ENCODE results near the gene LGALS4. TPM values are rescaled to one million over a fixed set of nuclear protein-coding genes. Genes with fewer than 3 reads are reported as not detected.
"Not testable (repeated sequence)": the region's sequence is repeated elsewhere in the genome, so short reads cannot be mapped to it uniquely, and the experiment has no call there.

Gene LGALS4
- total RNA-seq, 5 donors from 2014 or later (not counting 1 experiment from before 2014, with no cell fraction given), result 3.8 to 8.8 (median 6.6) TPM

GRCh38 chr19:38795549-38795948 lies 17.2 kb downstream of the LGALS4 start:
- Histone ChIP-seq H3K4me1 (ENCODE audit: control insufficient read depth in 1 of 2, extremely low read depth in 1 of 2, insufficient read depth in 2 of 2, low read length in 2 of 2) (peaks cover 2 to 13% of the 10 kb centered on the region in 2 experiments), H3K36me3 (ENCODE audit: control insufficient read depth in 2 of 2, extremely low read depth in 1 of 2, insufficient read depth in 1 of 2, low read length in 1 of 2) (no peaks in the 10 kb centered on the region), H3K4me3 (ENCODE audit: control insufficient read depth in 1 of 2, extremely low read depth in 1 of 2, low read length in 1 of 2) (no peak overlapping the region), H3K27me3 (replicated peaks in 1 of 2; ENCODE audit: control insufficient read depth in 2 of 2, extremely low read depth in 1 of 2, insufficient read depth in 2 of 2, low read length in 1 of 2) (peaks cover 0 to 7% of the 10 kb centered on the region in 2 experiments), H3K27ac (ENCODE audit: low read length) (no peak overlapping the region), H3K9me3 (no peaks in the 10 kb centered on the region)
- no peak for DNase-seq
- 100% methylated on average over 3 of the region's 4 CpGs for WGBS (ENCODE audit: insufficient coverage)
- Mint-ChIP-seq H3K9me3 (no peaks in the 10 kb centered on the region), H3K4me3 (no peak overlapping the region), H3K36me3 (no peaks in the 10 kb centered on the region), H3K27ac (no peak overlapping the region), H3K4me1 (peaks cover 0 to 4% (median 4%) of the 10 kb centered on the region in 3 donors), H3K27me3 (no peaks in the 10 kb centered on the region)
- CTCF ChIA-PET, result no interaction called here
- no peak for ATAC-seq (replicated peaks in 1 of 4)
- POLR2A ChIA-PET, result no interaction called here

- POLR2A ChIA-PET, result interaction anchor here in 1 of 2 donors (0.6 kb wide), 1 partner anchor 77 kb away, joined by 4 read pairs; no protein-coding TSS in a partner anchor
- H3K27me3 Mint-ChIP-seq, result no peaks in the 10 kb centered on the region
- Histone ChIP-seq H3K9me3 (no peaks in the 10 kb centered on the region), H3K4me3 (ENCODE audit: control insufficient read depth in 1 of 2, extremely low read depth in 1 of 2, low read length in 1 of 2) (no peak overlapping the region), H3K36me3 (ENCODE audit: control insufficient read depth in 2 of 2, extremely low read depth in 1 of 2, insufficient read depth in 1 of 2, low read length in 1 of 2) (no peaks in the 10 kb centered on the region), H3K4me1 (ENCODE audit: control insufficient read depth in 1 of 2, extremely low read depth in 1 of 2, insufficient read depth in 2 of 2, low read length in 2 of 2) (peaks cover 2 to 13% of the 10 kb centered on the region in 2 experiments), H3K27ac (ENCODE audit: low read length) (no peak overlapping the region), H3K27me3 (replicated peaks in 1 of 2; ENCODE audit: control insufficient read depth in 2 of 2, extremely low read depth in 1 of 2, insufficient read depth in 2 of 2, low read length in 1 of 2) (peaks cover 0 to 7% of the 10 kb centered on the region in 2 experiments)
- no CpG with 5 or more reads among the region's 5 CpGs for WGBS (ENCODE audit: insufficient coverage)
- no peaks in the 10 kb centered on the region for H3K9me3 Mint-ChIP-seq
- DNase-seq (no peak), ATAC-seq (replicated peaks in 1 of 4) (no peak)
- peaks cover 0 to 4% (median 4%) of the 10 kb centered on the region in 3 donors for H3K4me1 Mint-ChIP-seq
- no peaks in the 10 kb centered on the region for H3K36me3 Mint-ChIP-seq
- no peak overlapping the region for H3K27ac Mint-ChIP-seq
- peak overlapping the region in 2 of 3 donors; percentile 7 to 65 for H3K4me3 Mint-ChIP-seq
- CTCF ChIA-PET, result no interaction called here
Measured at GRCh38 chr19:38793671-38794070, 19.1 kb downstream of the LGALS4 start.

- Histone ChIP-seq H3K9me3 (no peaks in the 10 kb centered on the region), H3K4me3 (ENCODE audit: control insufficient read depth in 1 of 2, extremely low read depth in 1 of 2, low read length in 1 of 2) (no peak overlapping the region), H3K36me3 (ENCODE audit: control insufficient read depth in 2 of 2, extremely low read depth in 1 of 2, insufficient read depth in 1 of 2, low read length in 1 of 2) (no peaks in the 10 kb centered on the region), H3K27ac (ENCODE audit: low read length) (no peak overlapping the region), H3K27me3 (replicated peaks in 1 of 2; ENCODE audit: control insufficient read depth in 2 of 2, extremely low read depth in 1 of 2, insufficient read depth in 2 of 2, low read length in 1 of 2) (peaks cover 0 to 7% of the 10 kb centered on the region in 2 experiments), H3K4me1 (ENCODE audit: control insufficient read depth in 1 of 2, extremely low read depth in 1 of 2, insufficient read depth in 2 of 2, low read length in 2 of 2) (peaks cover 2 to 13% of the 10 kb centered on the region in 2 experiments)
- peaks cover 0 to 4% (median 4%) of the 10 kb centered on the region in 3 donors for H3K4me1 Mint-ChIP-seq
- peak overlapping the region; percentile 42 to 65 (median 52) for H3K4me3 Mint-ChIP-seq
- no peaks in the 10 kb centered on the region for H3K27me3 Mint-ChIP-seq
- ATAC-seq (replicated peaks in 1 of 4) (no peak), DNase-seq (no peak)
- POLR2A ChIA-PET, result interaction anchor here in 1 of 2 donors (0.8 kb wide), 1 partner anchor 37 kb away, joined by 3 read pairs; no protein-coding TSS in a partner anchor
- WGBS (ENCODE audit: insufficient coverage), result 100% methylated on average over 3 of the region's 8 CpGs
- H3K36me3 Mint-ChIP-seq, result no peaks in the 10 kb centered on the region
- no peak overlapping the region for H3K27ac Mint-ChIP-seq
- CTCF ChIA-PET, result no interaction called here
- no peaks in the 10 kb centered on the region for H3K9me3 Mint-ChIP-seq
Measured at GRCh38 chr19:38793177-38793576, 19.6 kb downstream of the LGALS4 start.

- Histone ChIP-seq H3K36me3 (ENCODE audit: control insufficient read depth in 2 of 2, extremely low read depth in 1 of 2, insufficient read depth in 1 of 2, low read length in 1 of 2) (no peaks in the 10 kb centered on the region), H3K27ac (ENCODE audit: low read length) (no peak overlapping the region), H3K4me3 (ENCODE audit: control insufficient read depth in 1 of 2, extremely low read depth in 1 of 2, low read length in 1 of 2) (peak overlapping the region in 1 of 2 donors; percentile 30), H3K27me3 (replicated peaks in 1 of 2; ENCODE audit: control insufficient read depth in 2 of 2, extremely low read depth in 1 of 2, insufficient read depth in 2 of 2, low read length in 1 of 2) (peaks cover 0 to 7% of the 10 kb centered on the region in 2 experiments), H3K4me1 (ENCODE audit: control insufficient read depth in 1 of 2, extremely low read depth in 1 of 2, insufficient read depth in 2 of 2, low read length in 2 of 2) (peaks cover 2 to 13% of the 10 kb centered on the region in 2 experiments), H3K9me3 (no peaks in the 10 kb centered on the region)
- Mint-ChIP-seq H3K4me3 (peak overlapping the region; percentile 42 to 65 (median 52)), H3K36me3 (no peaks in the 10 kb centered on the region), H3K27me3 (no peaks in the 10 kb centered on the region), H3K9me3 (no peaks in the 10 kb centered on the region), H3K27ac (no peak overlapping the region), H3K4me1 (peaks cover 0 to 4% (median 4%) of the 10 kb centered on the region in 3 donors)
- ChIA-PET CTCF (no interaction called here), POLR2A (interaction anchor here in 1 of 2 donors (0.8 kb wide), 1 partner anchor 38 kb away, joined by 3 read pairs; no protein-coding TSS in a partner anchor)
- ATAC-seq (replicated peaks in 1 of 4), result peak; percentile 25 to 38 (median 30)
- 21% methylated on average over 46 of the region's 71 CpGs for WGBS (ENCODE audit: insufficient coverage)
- peak in 30 of 35 experiments; percentile 4 to 50 (median 24) for DNase-seq
Measured at GRCh38 chr19:38792250-38793111, 20.3 kb downstream of the LGALS4 start.

GRCh38 chr19:38791451-38792064 lies 21.2 kb downstream of the LGALS4 start:
- H3K36me3 ChIP-seq (ENCODE audit: control insufficient read depth in 2 of 2, extremely low read depth in 1 of 2, insufficient read depth in 1 of 2, low read length in 1 of 2); H3K4me3 ChIP-seq (ENCODE audit: control insufficient read depth in 1 of 2, extremely low read depth in 1 of 2, low read length in 1 of 2); POLR2A ChIA-PET; H3K36me3 Mint-ChIP-seq; DNase-seq; H3K9me3 ChIP-seq; H3K4me3 Mint-ChIP-seq; H3K9me3 Mint-ChIP-seq; H3K4me1 Mint-ChIP-seq; CTCF ChIA-PET; H3K27me3 Mint-ChIP-seq; H3K27ac ChIP-seq (ENCODE audit: low read length); H3K27me3 ChIP-seq (replicated peaks in 1 of 2; ENCODE audit: control insufficient read depth in 2 of 2, extremely low read depth in 1 of 2, insufficient read depth in 2 of 2, low read length in 1 of 2); H3K27ac Mint-ChIP-seq: not testable (repeated sequence)
- ATAC-seq (replicated peaks in 1 of 4), result peak; percentile 89 to 97 (median 92)
- peaks cover 2 to 13% of the 10 kb centered on the region in 2 experiments for H3K4me1 ChIP-seq (ENCODE audit: control insufficient read depth in 1 of 2, extremely low read depth in 1 of 2, insufficient read depth in 2 of 2, low read length in 2 of 2)
- no CpG with 5 or more reads among the region's 40 CpGs for WGBS (ENCODE audit: insufficient coverage)

GRCh38 chr19:38790507-38791403 lies 22.0 kb downstream of the LGALS4 start:
- H3K4me3 Mint-ChIP-seq; POLR2A ChIA-PET; H3K27ac ChIP-seq (ENCODE audit: low read length); H3K36me3 ChIP-seq (ENCODE audit: control insufficient read depth in 2 of 2, extremely low read depth in 1 of 2, insufficient read depth in 1 of 2, low read length in 1 of 2); DNase-seq; H3K27ac Mint-ChIP-seq; H3K36me3 Mint-ChIP-seq; H3K4me3 ChIP-seq (ENCODE audit: control insufficient read depth in 1 of 2, extremely low read depth in 1 of 2, low read length in 1 of 2); H3K4me1 Mint-ChIP-seq; H3K9me3 ChIP-seq; H3K27me3 ChIP-seq (replicated peaks in 1 of 2; ENCODE audit: control insufficient read depth in 2 of 2, extremely low read depth in 1 of 2, insufficient read depth in 2 of 2, low read length in 1 of 2); ATAC-seq (replicated peaks in 1 of 4); H3K9me3 Mint-ChIP-seq; H3K27me3 Mint-ChIP-seq; CTCF ChIA-PET: not testable (repeated sequence)
- H3K4me1 ChIP-seq (ENCODE audit: control insufficient read depth in 1 of 2, extremely low read depth in 1 of 2, insufficient read depth in 2 of 2, low read length in 2 of 2), result peaks cover 2 to 13% of the 10 kb centered on the region in 2 experiments
- WGBS (ENCODE audit: insufficient coverage), result no CpG with 5 or more reads among the region's 49 CpGs
